K562 (cell line): Measurements from ENCODE around the gene CALY. TPM values are rescaled to one million over a fixed set of nuclear protein-coding genes. Genes with fewer than 3 reads are reported as not detected.

Experiments used
- ATAC-seq: fragments of 200-7000 bp; cut with Tn5 transposase; 3 replicates; pipeline ENCODE4 v1.9.1; 2020; ENCODE audit warnings: moderate library complexity
- BruUV-seq: library from RNA; stranded (reverse); fragments of 400-500 nt; replicated peaks from 2 replicates; lab custom pipeline; 2021; lab: Mats Ljungman, UMichigan
- CTCF ChIA-PET: fragments of 300-600 bp; formaldehyde crosslinking; extraction: SDS; loops from one replicate; lab custom pipeline; 2021; ENCODE audit warnings: low intra/inter-chr PET ratio; lab: Yijun Ruan, JAX
- POLR2A ChIA-PET: fragments of 300-600, 350-650 bp; sonication (Branson Sonifier 250); formaldehyde crosslinking; extraction: SDS; loops from one replicate; lab custom pipeline; 2021; ENCODE audit warnings: antibody characterized with exemption, inconsistent platforms; lab: Yijun Ruan, JAX
- DNase-seq, 4 experiments: peaks; one replicate each; pipeline versions ENCODE4 v3.0.0 to v3.0.0-alpha.2; 2011 to 2018; ENCODE audit warnings: low spot score in 3 of 4, mixed read lengths in 3 of 4; ENCODE audit errors: extremely low read depth in 1 of 4
- FAIRE-seq: peaks from 2 replicates; lab custom pipeline; 2011; peaks lifted over from hg19 to GRCh38; lab: Jason Lieb, UNC
- H2AFZ ChIP-seq: 2 replicates; pipeline ENCODE4 v1.6.0; 2011; ENCODE audit warnings: low read depth, low read length, control low read depth, inconsistent platforms
- H3K27ac ChIP-seq: fragments of 200-600 bp; 3 replicates; pipeline ENCODE4 v1.8.0; 2011; ENCODE audit warnings: low read depth, mild to moderate bottlenecking, control low read depth, inconsistent platforms, low read length, moderate library complexity, mixed read lengths; ENCODE audit errors: extremely low read depth
- H3K27me3 ChIP-seq, 2 experiments: fragments of 300-600 bp in 1 of 2; 2 replicates in 1 of 2; 3 replicates in 1 of 2; pipeline versions ENCODE4 v1.6.0 to v1.8.0; 2011; ENCODE audit warnings: inconsistent platforms in 2 of 2, low read length in 2 of 2, mild to moderate bottlenecking in 1 of 2, mixed read lengths in 1 of 2, moderate library complexity in 1 of 2; ENCODE audit not compliant: control insufficient read depth in 2 of 2, insufficient read depth in 2 of 2
- H3K36me3 ChIP-seq: fragments of 300-600 bp; 3 replicates; pipeline ENCODE4 v1.8.0; 2011; ENCODE audit warnings: mild to moderate bottlenecking, low read length, inconsistent platforms; ENCODE audit not compliant: control insufficient read depth, insufficient read depth
- H3K4me1 ChIP-seq, 2 experiments: fragments of 200-600 bp in 1 of 2; replicated peaks in 1 of 2; 2 replicates in 1 of 2; 3 replicates in 1 of 2; pipeline versions ENCODE4 v1.5.1 to v1.8.0; 2011; ENCODE audit warnings: inconsistent platforms in 2 of 2, low read length in 2 of 2, mild to moderate bottlenecking in 1 of 2, mixed read lengths in 1 of 2, moderate library complexity in 1 of 2; ENCODE audit not compliant: control insufficient read depth in 2 of 2, insufficient read depth in 2 of 2
- H3K4me2 ChIP-seq: 2 replicates; pipeline ENCODE4 v1.6.1; 2011; ENCODE audit warnings: low read length, control low read depth, inconsistent platforms, mixed read lengths; ENCODE audit not compliant: insufficient read depth
- H3K4me3 ChIP-seq: fragments of 200-600 bp; sonication (generic), shearing (Covaris generic); 2 replicates; pipeline ENCODE4 v1.5.1; 2016; ENCODE audit warnings: control low read depth, inconsistent platforms
- H3K79me2 ChIP-seq: fragments of 200-600 bp; 3 replicates; pipeline ENCODE4 v1.8.0; 2011; ENCODE audit warnings: low read length, inconsistent platforms; ENCODE audit not compliant: control insufficient read depth, insufficient read depth
- H3K9ac ChIP-seq, 2 experiments: 2 replicates each; pipeline versions ENCODE4 v1.6.0 to v1.6.1; 2011; ENCODE audit warnings: low read depth in 2 of 2, low read length in 2 of 2, control low read depth in 1 of 2, inconsistent platforms in 1 of 2, mild to moderate bottlenecking in 1 of 2, mixed read lengths in 1 of 2; ENCODE audit not compliant: insufficient read depth in 1 of 2
- H3K9me1 ChIP-seq: one replicate; pipeline ENCODE4 v1.6.0; 2011; ENCODE audit warnings: inconsistent platforms, mild to moderate bottlenecking, low read length, moderate library complexity; ENCODE audit not compliant: control insufficient read depth, insufficient read depth
- H3K9me3 ChIP-seq: replicated peaks from 2 replicates; pipeline ENCODE4 v1.5.1; 2011; ENCODE audit warnings: low read depth, low read length, inconsistent platforms; ENCODE audit not compliant: control insufficient read depth, insufficient read depth
- H4K20me1 ChIP-seq: replicated peaks from 2 replicates; pipeline ENCODE4 v1.6.1; 2011; ENCODE audit warnings: low read length, inconsistent platforms, mixed read lengths; ENCODE audit not compliant: control insufficient read depth, insufficient read depth
- POLR2AphosphoS2 ChIP-seq: IDR thresholded peaks from 2 replicates; pipeline ENCODE4 v1.6.1; 2012; ENCODE audit warnings: low read length, improper control_type of control experiment
- RBFOX2 ChIP-seq: fragments of 200-400 bp; formaldehyde crosslinking; IDR thresholded peaks from 2 replicates; pipeline ENCODE4 v1.6.1; 2017; ENCODE audit warnings: low read depth, mild to moderate bottlenecking, low read length, moderate library complexity
- SNRNP70 ChIP-seq: fragments of 200-400 bp; formaldehyde crosslinking; optimal IDR thresholded peaks from 2 replicates; pipeline ENCODE3; 2017; ENCODE audit warnings: low read depth, low read length
- XRCC3 ChIP-seq: fragments of 450-650 bp; IDR thresholded peaks from 2 replicates; pipeline ENCODE4 v1.6.1; 2017; ENCODE audit warnings: mild to moderate bottlenecking, moderate library complexity
- ZNF395 ChIP-seq: fragments of 200-800 bp; sonication (Bioruptor generic); IDR thresholded peaks from 2 replicates; pipeline ENCODE4 v1.6.1; 2017; ENCODE audit warnings: missing genetic modification characterization, missing compliant biosample characterization
- ZSCAN32 ChIP-seq: fragments of 450-650 bp; formaldehyde crosslinking; IDR thresholded peaks from 2 replicates; pipeline ENCODE4 v1.4.0; 2020; ENCODE audit warnings: mild to moderate bottlenecking, moderate library complexity
- WGBS: fragments of 100-300 bp; shearing (Covaris generic); methylation state at CpG from one replicate; pipeline ENCODE4 v1.1.6; 2016; ENCODE audit warnings: low coverage, mixed read lengths; ENCODE audit not compliant: insufficient coverage; ENCODE audit errors: missing lambda C conversion rate; 5-methylcytosine and 5-hydroxymethylcytosine counted together
- in situ Hi-C: fragments of 300-500 bp; cut with MboI; formaldehyde crosslinking; loops from 4 replicates; pipeline ENCODE4 v1.15.0; 2018; ENCODE audit warnings: inconsistent platforms, mixed read lengths
- intact Hi-C: fragments of 100-400 bp; cut with micrococcal nuclease; formaldehyde crosslinking; loops from 2 replicates; pipeline ENCODE4 v1.14.2; 2022
- polyA plus RNA-seq, 8 experiments: library from polyadenylated mRNA; depleted of rRNA in 4 of 8; stranded (reverse) in 5 of 8; unstranded in 3 of 8; fragments of >200 nt; fragmentation: Nextera tagmentation in 2 of 8; fragmentation: Illumina TruSeq in 1 of 8; extraction: Ambion mirVana in 2 of 8; extraction: Trizol in 1 of 8; gene quantifications; 2 replicates each; pipeline versions ENCODE4 v1.2.1 to v1.2.3, GENCODE V29; 2011 to 2014; ENCODE audit warnings: inconsistent platforms in 1 of 8, missing spikeins in 1 of 8
- total RNA-seq, 7 experiments: library from RNA; depleted of rRNA in 6 of 7; stranded (reverse); fragments of >200 nt in 6 of 7; fragmentation: Illumina TruSeq in 2 of 7; extraction: Trizol in 2 of 7; gene quantifications; 2 replicates each; pipeline versions ENCODE4 v1.2.1 to v1.2.3, GENCODE V29; 2011 to 2021; ENCODE audit warnings: low replicate concordance in 1 of 7

Gene CALY
- total and polyA plus RNA-seq, 9 of the 15 experiments (the other 6 are each of a cell fraction or from before 2014, with no cell fraction given) = not detected

- H3K27ac ChIP-seq = no peak overlapping the region
- ATAC-seq (no peak), FAIRE-seq (no peak), DNase-seq (no peak)
- H3K9ac ChIP-seq = no peak overlapping the region
- intact Hi-C loops = loop anchor here (5.0 kb wide), 1 partner anchor 38 kb away; the partner anchor contains the start of gene MTG1
- in situ Hi-C loops = no loop called here
- peaks cover 4 to 72% of the 10 kb centered on the region in 2 experiments for H3K4me1 ChIP-seq
- 73% methylated on average over 5 of the region's 14 CpGs for WGBS
- no peaks in the 10 kb centered on the region for H3K9me1 ChIP-seq
- no peak overlapping the region for H2AFZ ChIP-seq
- no peaks in the 10 kb centered on the region for H4K20me1 ChIP-seq
- peaks cover 12% of the 10 kb centered on the region; the same call in 1 of the 3 replicates for H3K36me3 ChIP-seq
- POLR2A ChIA-PET = interaction anchor here (0.7 kb wide), 1 partner anchor 14 kb away, joined by 3 read pairs; no protein-coding TSS in a partner anchor
- CTCF ChIA-PET = no interaction called here
- H3K27me3 ChIP-seq = no peaks in the 10 kb centered on the region
- no peak for TF ChIP-seq XRCC3
- TF ChIP-seq ZSCAN32 (CRISPR knock-in tag) = no peak
- peak; percentile 44; the same call in 1 of the 2 replicates for TF ChIP-seq RBFOX2
- no peak for TF ChIP-seq SNRNP70
- no peak for TF ChIP-seq ZNF395 (CRISPR knock-in tag)
- TF ChIP-seq POLR2AphosphoS2 = no peak
- no TSS peak for BruUV-seq
- H3K9me3 ChIP-seq = no peaks in the 10 kb centered on the region
- no peak overlapping the region for H3K4me2 ChIP-seq
- peaks cover 12% of the 10 kb centered on the region for H3K79me2 ChIP-seq
- no peak overlapping the region for H3K4me3 ChIP-seq
Measured at GRCh38 chr10:133354672-133355240, 18.1 kb upstream of the CALY start.
